ENCODE results near the gene NPC2.
"Not testable (repeated sequence)": the region's sequence is repeated elsewhere in the genome, so short reads cannot be mapped to it uniquely, and the experiment has no call there.

The NPC2 gene

GRCh38 chr14:74492776-74493342 lies at the start of gene NPC2:
Gene NPC2 (minus strand): TSS chr14:74493305. CDS start chr14:74493274, 31 bp downstream.
- Mint-ChIP-seq H3K4me3 (no peak within 1 kb of the TSS), H3K27me3 (ENCODE audit: low read depth) (peaks cover 10% of the 10 kb centered on the region), H3K4me1 (ENCODE audit: low read depth) (peaks cover 18% of the 10 kb centered on the region), H3K36me3 (ENCODE audit: low read depth) (peaks cover 6% of the 10 kb centered on the region), H3K27ac (peak within 1 kb of the TSS; percentile 87), H3K9me3 (no peaks in the 10 kb centered on the region)

- Mint-ChIP-seq H3K4me1 (ENCODE audit: low read depth) (no peaks in the 10 kb centered on the region), H3K27me3 (ENCODE audit: low read depth) (peaks cover 8% of the 10 kb centered on the region), H3K9me3 (no peaks in the 10 kb centered on the region), H3K27ac (no peak overlapping the region), H3K4me3 (no peak overlapping the region), H3K36me3 (ENCODE audit: low read depth) (no peaks in the 10 kb centered on the region)
Observed at GRCh38 chr14:74542056-74542685, 49.1 kb upstream of the NPC2 start.

- Mint-ChIP-seq H3K4me3 (no peak overlapping the region), H3K4me1 (ENCODE audit: low read depth) (no peaks in the 10 kb centered on the region), H3K36me3 (ENCODE audit: low read depth) (no peaks in the 10 kb centered on the region), H3K27me3 (ENCODE audit: low read depth) (peaks cover 5% of the 10 kb centered on the region), H3K9me3 (no peaks in the 10 kb centered on the region), H3K27ac (no peak overlapping the region)
Observed at GRCh38 chr14:74541225-74541624, 48.1 kb upstream of the NPC2 start.

DNA sequence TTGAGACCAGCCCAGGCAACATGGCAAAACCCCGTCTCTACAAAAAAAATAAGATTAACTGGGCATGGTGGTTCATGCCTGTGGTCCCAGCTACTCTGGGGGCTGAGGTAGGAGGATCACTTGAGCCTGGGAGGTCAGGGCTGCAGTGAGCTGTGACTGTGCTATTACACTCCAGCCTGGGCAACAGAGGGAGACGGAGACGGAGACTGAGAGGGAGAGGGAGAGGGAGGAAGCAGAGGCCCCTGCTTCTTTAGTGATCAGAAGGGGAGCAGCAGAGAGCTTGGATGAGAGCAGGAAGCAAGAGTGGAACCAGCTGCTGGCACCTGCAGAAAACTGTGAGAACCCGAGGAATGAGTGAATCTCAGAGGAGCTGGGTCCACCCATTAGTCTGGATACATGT lies 46.4 kb upstream of the NPC2 start:
- Mint-ChIP-seq H3K27me3 (ENCODE audit: low read depth) (peaks cover 5% of the 10 kb centered on the region), H3K9me3 (no peaks in the 10 kb centered on the region), H3K27ac (no peak overlapping the region), H3K4me1 (ENCODE audit: low read depth) (no peaks in the 10 kb centered on the region), H3K36me3 (ENCODE audit: low read depth) (no peaks in the 10 kb centered on the region), H3K4me3 (no peak overlapping the region)

GRCh38 chr14:74538411-74539391 lies 45.6 kb upstream of the NPC2 start:
- H3K4me3 Mint-ChIP-seq = no peak overlapping the region
- no peaks in the 10 kb centered on the region for H3K9me3 Mint-ChIP-seq
- no peak overlapping the region for H3K27ac Mint-ChIP-seq
- H3K4me1 Mint-ChIP-seq (ENCODE audit: low read depth) = no peaks in the 10 kb centered on the region
- peaks cover 5% of the 10 kb centered on the region for H3K27me3 Mint-ChIP-seq (ENCODE audit: low read depth)
- H3K36me3 Mint-ChIP-seq (ENCODE audit: low read depth) = no peaks in the 10 kb centered on the region

GRCh38 chr14:74536336-74536735 lies 43.2 kb upstream of the NPC2 start:
- not testable (repeated sequence) for H3K4me1 Mint-ChIP-seq (ENCODE audit: low read depth); H3K4me3 Mint-ChIP-seq; H3K9me3 Mint-ChIP-seq; H3K36me3 Mint-ChIP-seq (ENCODE audit: low read depth); H3K27ac Mint-ChIP-seq; H3K27me3 Mint-ChIP-seq (ENCODE audit: low read depth)

GRCh38 chr14:74535756-74536325 lies 42.7 kb upstream of the NPC2 start:
- no peak overlapping the region for H3K4me3 Mint-ChIP-seq
- no peaks in the 10 kb centered on the region for H3K9me3 Mint-ChIP-seq
- peaks cover 7% of the 10 kb centered on the region for H3K4me1 Mint-ChIP-seq (ENCODE audit: low read depth)
- H3K27me3 Mint-ChIP-seq (ENCODE audit: low read depth) = peaks cover 5% of the 10 kb centered on the region
- H3K27ac Mint-ChIP-seq = no peak overlapping the region
- H3K36me3 Mint-ChIP-seq (ENCODE audit: low read depth) = no peaks in the 10 kb centered on the region

DNA sequence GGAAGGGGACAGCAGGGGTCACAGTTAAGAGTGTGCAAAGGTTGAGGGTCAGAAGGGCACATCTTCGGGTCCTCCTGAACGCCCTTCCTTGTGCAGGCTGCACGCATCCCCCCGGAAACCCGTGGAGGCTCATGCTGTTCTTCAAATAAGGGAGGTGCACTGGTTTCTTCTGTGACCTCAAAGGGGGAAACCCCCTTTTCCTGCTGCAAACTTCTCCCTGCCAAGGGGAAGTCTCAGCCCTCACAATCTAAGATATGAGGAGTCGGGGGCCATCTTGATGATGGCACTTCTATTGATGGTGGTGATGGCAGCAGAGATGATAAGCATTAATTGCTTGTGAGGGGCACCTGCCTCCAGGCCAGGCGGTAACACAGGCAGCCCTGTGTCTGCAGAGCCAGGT lies 40.5 kb upstream of the NPC2 start:
- no peak overlapping the region for H3K4me3 Mint-ChIP-seq
- H3K27ac Mint-ChIP-seq = no peak overlapping the region
- H3K4me1 Mint-ChIP-seq (ENCODE audit: low read depth) = peaks cover 7% of the 10 kb centered on the region
- H3K27me3 Mint-ChIP-seq (ENCODE audit: low read depth) = no peaks in the 10 kb centered on the region
- H3K9me3 Mint-ChIP-seq = no peaks in the 10 kb centered on the region
- no peaks in the 10 kb centered on the region for H3K36me3 Mint-ChIP-seq (ENCODE audit: low read depth)

GRCh38 chr14:74532246-74532645 lies 39.1 kb upstream of the NPC2 start:
- H3K27me3 Mint-ChIP-seq (ENCODE audit: low read depth) = no peaks in the 10 kb centered on the region
- H3K27ac Mint-ChIP-seq = no peak overlapping the region
- no peak overlapping the region for H3K4me3 Mint-ChIP-seq
- H3K36me3 Mint-ChIP-seq (ENCODE audit: low read depth) = no peaks in the 10 kb centered on the region
- no peaks in the 10 kb centered on the region for H3K9me3 Mint-ChIP-seq
- H3K4me1 Mint-ChIP-seq (ENCODE audit: low read depth) = peaks cover 7% of the 10 kb centered on the region

DNA sequence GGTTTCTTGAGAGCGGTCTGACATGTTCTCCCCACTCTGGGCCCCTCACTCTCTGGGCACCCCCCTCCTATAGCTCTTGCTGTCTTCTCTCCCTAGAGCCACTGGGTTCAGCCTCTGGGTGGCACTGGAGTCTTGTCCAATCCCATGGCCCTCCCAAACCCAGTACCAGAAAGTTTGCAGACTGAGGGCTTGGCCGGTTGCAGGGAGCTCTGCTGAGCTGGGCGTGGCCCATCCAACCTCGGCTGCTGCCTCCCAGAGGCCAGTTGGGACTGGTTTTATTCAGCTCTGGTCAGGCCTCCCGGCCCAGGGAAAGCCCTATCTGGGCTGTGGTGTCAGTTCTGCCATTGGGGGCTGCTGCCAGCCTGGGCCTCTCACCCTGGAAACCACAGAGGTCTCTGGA lies 38.4 kb upstream of the NPC2 start:
- Mint-ChIP-seq H3K9me3 (no peaks in the 10 kb centered on the region), H3K27ac (no peak overlapping the region), H3K27me3 (ENCODE audit: low read depth) (no peaks in the 10 kb centered on the region), H3K4me3 (no peak overlapping the region), H3K36me3 (ENCODE audit: low read depth) (no peaks in the 10 kb centered on the region), H3K4me1 (ENCODE audit: low read depth) (peaks cover 7% of the 10 kb centered on the region)

- Mint-ChIP-seq H3K4me1 (ENCODE audit: low read depth) (peaks cover 7% of the 10 kb centered on the region), H3K4me3 (no peak overlapping the region), H3K27ac (no peak overlapping the region), H3K9me3 (no peaks in the 10 kb centered on the region), H3K27me3 (ENCODE audit: low read depth) (peaks cover 5% of the 10 kb centered on the region), H3K36me3 (ENCODE audit: low read depth) (no peaks in the 10 kb centered on the region)
Observed at GRCh38 chr14:74531006-74531405, 37.9 kb upstream of the NPC2 start.

DNA sequence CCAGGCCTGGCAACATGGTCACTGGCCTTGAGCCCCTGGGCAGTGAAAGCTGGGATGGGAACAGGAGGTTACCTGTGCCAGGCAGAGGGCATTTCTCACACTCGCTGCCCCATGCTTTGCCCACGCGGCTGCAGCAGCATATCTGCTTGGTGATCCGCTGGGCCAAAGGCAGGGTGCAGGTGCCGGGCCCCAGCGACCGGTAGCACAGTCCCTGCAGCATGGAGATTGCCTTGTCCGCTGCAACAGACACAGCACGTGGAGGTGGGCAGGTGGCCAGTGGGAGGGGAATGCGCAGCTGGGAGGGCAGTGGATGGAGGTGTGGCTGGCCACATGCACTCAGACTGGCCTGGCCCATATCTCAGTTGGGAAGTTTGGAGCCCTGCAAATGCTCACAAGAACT lies 35.8 kb upstream of the NPC2 start:
- Mint-ChIP-seq H3K9me3 (no peaks in the 10 kb centered on the region), H3K4me1 (ENCODE audit: low read depth) (peaks cover 7% of the 10 kb centered on the region), H3K27me3 (ENCODE audit: low read depth) (peaks cover 11% of the 10 kb centered on the region), H3K4me3 (no peak overlapping the region), H3K36me3 (ENCODE audit: low read depth) (no peaks in the 10 kb centered on the region), H3K27ac (no peak overlapping the region)

DNA sequence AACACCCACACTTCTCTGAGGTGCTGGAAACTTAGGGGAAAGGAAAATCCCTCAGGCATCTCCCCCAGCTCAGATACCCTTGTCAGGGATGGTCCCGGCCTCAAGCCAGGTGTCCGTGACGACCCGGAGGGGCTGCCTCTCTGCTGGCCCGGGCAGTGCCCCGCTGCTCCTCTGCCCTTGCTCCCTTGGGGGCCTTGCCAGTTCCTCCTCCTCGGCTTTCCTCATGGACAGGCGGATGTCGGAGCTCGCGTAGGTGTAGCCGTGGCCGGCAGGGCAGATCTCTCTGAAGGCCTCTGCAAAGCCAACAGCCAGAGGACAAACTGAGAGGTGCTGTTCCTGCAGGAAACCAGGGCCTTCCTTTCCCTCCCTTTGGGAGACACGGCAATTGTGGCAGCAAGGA lies 35.3 kb upstream of the NPC2 start:
- H3K4me1 Mint-ChIP-seq (ENCODE audit: low read depth) = peaks cover 4% of the 10 kb centered on the region
- no peak overlapping the region for H3K27ac Mint-ChIP-seq
- peaks cover 11% of the 10 kb centered on the region for H3K27me3 Mint-ChIP-seq (ENCODE audit: low read depth)
- H3K36me3 Mint-ChIP-seq (ENCODE audit: low read depth) = no peaks in the 10 kb centered on the region
- H3K9me3 Mint-ChIP-seq = no peaks in the 10 kb centered on the region
- no peak overlapping the region for H3K4me3 Mint-ChIP-seq

GRCh38 chr14:74527736-74528280 lies 34.7 kb upstream of the NPC2 start:
- H3K9me3 Mint-ChIP-seq = no peaks in the 10 kb centered on the region

More at GRCh38 chr14:74527736-74528280, 34.7 kb upstream of the NPC2 start:
- no peaks in the 10 kb centered on the region for H3K4me1 Mint-ChIP-seq (ENCODE audit: low read depth)
- no peaks in the 10 kb centered on the region for H3K36me3 Mint-ChIP-seq (ENCODE audit: low read depth)
- H3K27ac Mint-ChIP-seq = no peak overlapping the region
- H3K4me3 Mint-ChIP-seq = no peak overlapping the region
- H3K27me3 Mint-ChIP-seq (ENCODE audit: low read depth) = peaks cover 11% of the 10 kb centered on the region

Data from T-helper 1 cell treated with Interleukin-12 subunit alpha and Interleukin-12 subunit beta and Interleukin-4 antibody, amounts not matched to agents 30 μg/mL and 1 μg/mL, for 36 hours (primary cell).